NOMO-1 treated with DMSO at 0.1 percent for 48 hours (cell line): ENCODE data around the gene CREBBP.

Experiments used
- DNase-seq: peaks from one replicate; lab custom pipeline; 2025; ENCODE audit not compliant: unreplicated experiment; lab: John Stamatoyannopoulos, UW

Gene CREBBP

DNA sequence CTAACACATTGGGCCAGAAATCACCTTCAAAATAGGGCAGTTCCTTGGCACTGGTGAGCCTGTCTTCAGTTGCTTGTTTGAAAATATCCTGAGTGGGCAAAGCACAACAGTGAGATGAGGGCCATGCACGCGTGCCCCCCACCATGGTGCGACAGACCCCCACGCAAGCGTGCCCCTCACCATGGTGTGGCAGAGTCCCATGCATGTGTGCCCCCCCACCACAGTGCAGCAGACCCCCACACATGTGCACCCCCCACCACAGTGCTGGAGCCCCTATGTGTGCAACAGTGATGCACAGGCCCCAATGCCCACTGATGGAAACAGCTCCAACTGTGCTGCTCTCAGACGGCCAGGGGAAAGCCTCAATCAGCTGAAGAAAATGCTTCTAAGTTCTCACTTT is 144.4 kb downstream of the CREBBP start:
- DNase-seq, result no peak

- no peak for DNase-seq
Observed at GRCh38 chr16:3735541-3735940, 145.0 kb downstream of the CREBBP start.

DNA sequence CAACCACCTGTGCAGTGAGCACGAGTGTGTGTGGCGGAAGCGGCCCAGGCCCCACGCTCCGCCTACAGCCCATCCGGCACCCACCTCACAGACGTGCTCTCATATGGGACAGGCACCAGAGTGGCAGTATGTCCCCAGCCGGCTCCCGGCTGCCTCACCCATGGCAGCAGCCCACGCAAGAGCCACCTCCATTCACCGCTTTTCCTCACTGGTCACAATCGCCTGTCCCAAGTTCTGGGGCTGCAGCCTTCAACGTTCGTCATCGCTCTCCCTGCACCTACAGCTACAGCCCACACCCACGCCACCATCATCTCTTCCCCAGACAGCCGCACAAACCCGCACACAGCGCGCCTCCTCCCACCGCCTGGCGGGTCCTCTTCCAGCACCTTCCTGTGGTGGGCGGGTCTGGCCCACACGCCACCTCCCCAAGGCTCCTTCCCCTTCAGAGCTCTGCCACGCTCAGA is 145.7 kb downstream of the CREBBP start:
- no peak for DNase-seq

GRCh38 chr16:3734084-3734757 is 146.3 kb downstream of the CREBBP start:
- no peak for DNase-seq

- no peak for DNase-seq
Observed at GRCh38 chr16:3732171-3732570, 148.3 kb downstream of the CREBBP start.

DNA sequence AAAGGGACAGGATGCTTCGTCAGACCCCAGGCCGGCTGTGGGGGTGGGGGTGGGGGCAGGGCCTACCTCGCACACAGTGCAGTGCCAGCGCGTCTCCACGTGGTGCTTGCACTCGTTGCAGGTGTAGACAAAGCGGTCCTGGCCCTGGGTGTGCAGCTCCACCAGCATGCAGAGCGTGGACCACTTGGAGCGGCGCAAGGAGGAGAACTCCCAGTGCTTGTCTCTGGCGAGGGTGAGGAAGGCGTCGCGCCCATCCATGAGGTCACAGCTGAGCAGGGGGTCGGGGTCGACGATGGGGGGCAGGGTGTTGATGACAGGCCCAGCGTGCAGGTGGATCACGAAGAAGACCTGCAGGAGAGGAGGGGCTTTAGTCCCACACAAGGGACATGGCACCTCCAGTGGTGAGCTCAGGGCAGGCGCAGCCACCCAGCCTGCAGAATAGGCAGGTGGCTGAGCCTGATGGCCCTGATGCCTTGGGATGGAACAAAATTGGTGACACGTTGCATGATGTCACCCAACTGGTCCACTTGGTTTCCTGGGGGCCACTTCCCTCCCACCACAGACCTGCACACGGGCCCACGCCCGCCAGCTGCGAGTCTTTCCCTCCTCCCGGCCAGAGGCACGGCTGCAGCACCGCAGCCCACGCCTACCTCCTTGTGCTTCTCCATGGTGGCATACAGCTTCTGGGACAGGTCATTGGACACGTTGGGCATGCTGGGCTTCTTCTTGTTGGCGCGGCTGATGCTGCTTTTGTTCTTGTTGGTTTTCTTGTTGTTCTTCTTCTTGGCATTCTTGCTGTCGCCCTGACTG is 149.2 kb downstream of the CREBBP start:
- no peak for DNase-seq

DNA sequence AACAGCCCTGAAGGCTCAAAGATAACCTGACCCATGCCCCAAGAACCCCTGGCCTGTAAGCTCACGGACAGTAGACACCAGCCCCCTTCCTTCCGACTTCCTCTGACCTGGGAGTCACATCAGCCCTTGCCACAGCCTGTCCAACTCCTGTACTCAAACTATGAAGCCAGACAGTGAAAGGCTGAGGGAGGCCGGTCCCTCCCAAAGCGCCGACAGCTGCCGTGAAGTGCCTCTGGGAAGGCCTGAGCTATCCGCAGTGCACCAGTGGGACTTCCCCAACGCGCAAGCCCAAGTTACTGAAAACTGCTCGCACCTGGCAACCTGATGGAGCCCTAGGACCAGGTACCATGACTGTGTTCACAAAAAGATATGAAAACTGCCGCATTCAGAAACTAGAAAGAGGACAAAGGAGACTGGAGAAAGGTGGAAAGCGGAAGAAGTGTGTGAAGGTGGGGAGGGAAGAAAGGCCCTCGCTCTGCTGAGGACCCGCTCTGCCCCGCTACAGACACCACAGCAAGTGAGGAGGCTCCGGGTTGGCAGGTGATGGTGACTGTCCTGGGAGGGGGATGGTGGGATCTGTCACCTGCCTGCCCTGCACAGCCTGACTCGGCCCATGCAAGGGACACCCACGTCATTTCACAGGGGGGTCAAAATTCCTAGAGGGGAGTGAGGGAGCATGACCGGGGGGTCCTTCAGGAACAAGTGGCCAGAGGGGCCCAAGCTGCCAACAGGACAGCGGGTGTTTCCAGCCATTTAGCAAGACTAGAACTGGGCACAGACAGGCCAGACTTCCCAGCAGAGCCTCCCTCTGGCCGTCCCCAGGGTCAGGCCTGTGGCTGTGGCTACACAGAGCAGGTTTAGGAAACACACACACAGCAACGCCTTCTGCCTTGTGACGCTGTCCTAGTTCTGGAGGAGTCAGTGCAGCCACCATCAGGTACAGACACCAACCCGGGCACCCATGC is 150.1 kb downstream of the CREBBP start:
- no peak for DNase-seq

DNA sequence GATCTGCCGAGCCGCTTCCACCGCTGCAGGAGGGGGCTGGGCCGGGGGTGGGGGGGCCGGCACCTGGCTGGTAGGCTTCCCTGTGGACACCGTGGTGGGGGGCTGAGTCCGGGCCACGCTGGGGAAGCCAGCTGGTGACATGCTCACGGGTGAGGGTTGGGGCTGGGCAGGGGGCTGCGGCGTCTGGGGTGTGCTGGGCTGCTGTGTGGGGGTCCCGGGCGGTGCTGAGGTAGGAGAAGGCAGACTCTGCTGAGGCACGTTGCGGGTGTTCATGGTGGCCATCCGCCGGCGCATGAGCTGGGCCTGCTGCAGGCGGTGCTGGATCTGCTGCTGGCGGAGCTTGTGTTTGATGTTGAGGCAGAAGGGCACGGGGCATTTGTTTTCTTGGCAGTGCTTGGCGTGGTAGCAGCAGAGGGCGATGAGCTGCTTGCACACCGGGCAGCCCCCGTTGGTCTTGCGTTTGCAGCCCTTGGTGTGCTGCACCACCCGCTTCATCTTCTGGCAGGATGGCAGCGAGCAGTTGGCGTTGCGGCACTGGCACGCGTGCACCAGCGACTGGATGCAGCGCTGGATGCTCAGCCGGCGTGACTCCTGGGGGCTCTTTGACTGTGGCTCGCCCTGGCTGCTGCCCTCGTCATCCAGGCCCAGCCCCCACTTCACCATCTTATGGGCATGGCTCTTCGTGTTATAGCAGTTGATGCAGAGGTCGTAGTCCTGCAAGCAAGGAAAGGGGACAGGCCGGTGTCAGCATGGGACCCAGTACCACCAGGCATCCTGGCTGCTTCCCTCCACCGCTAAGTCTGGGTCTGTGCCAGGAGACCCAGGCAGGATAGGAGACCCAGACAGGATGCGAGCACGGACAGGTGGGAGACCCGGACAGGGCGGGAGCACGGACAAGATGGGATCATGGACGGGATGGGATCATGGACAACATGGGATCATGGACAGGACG is 151.1 kb downstream of the CREBBP start:
- DNase-seq, result no peak

- DNase-seq, result no peak
Observed at GRCh38 chr16:3728424-3729160, 151.9 kb downstream of the CREBBP start.

- no peak for DNase-seq
Observed at GRCh38 chr16:3727806-3728381, 152.6 kb downstream of the CREBBP start.

- no peak for DNase-seq
Observed at GRCh38 chr16:3726021-3726687, 154.4 kb downstream of the CREBBP start.

DNA sequence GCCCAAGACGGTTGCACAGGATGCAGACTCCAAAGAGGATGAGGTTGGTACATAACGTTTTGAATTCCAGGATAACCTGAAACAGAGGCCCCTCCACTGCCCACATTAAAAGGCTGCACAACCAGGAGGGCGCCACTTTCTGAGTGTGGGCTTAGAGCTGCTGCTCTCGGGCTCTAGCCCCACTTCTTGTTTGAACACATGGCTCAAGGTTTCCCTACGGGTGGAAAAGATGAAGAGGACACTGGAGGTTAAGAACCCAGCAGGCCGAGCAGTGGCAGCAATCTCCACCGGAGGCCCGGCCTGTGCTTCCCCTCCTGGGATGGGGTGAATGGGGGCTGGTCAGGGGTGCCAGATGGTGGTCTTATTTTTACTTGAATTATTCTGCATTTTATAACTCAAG is 155.2 kb downstream of the CREBBP start:
- DNase-seq, result no peak

DNA sequence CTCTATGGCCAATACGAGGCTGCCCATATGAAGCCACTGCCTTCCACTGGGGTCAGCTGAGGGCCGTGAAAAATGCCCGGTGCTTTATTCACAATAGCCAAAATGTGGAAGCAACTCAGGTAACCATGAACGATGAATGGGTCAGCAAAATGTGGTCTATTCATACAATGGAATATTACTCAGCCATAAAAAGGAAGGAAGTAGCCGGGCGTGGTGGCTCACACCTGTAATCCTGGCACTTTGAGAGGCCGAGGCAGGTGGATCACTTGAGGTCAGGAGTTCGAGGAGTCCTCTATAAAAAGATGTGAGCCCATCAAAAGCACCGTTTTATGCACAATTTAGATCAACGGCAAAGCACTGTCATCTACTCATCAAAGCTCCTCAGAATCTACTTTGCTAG is 158.0 kb downstream of the CREBBP start:
- no peak for DNase-seq

GRCh38 chr16:3720418-3720817 is 160.1 kb downstream of the CREBBP start:
- no peak for DNase-seq

- DNase-seq, result no peak
Observed at GRCh38 chr16:3718628-3719027, 161.9 kb downstream of the CREBBP start.

GRCh38 chr16:3718019-3718391 is 162.5 kb downstream of the CREBBP start:
- no peak for DNase-seq

GRCh38 chr16:3717235-3718018 is 163.1 kb downstream of the CREBBP start, which contains the start of gene TRAP1:
TRAP1 (minus strand) TSS chr16:3717524; CDS start chr16:3717508, 16 bp downstream.
- DNase-seq, result peak; percentile 76

- DNase-seq, result peak; percentile 10
Observed at GRCh38 chr16:3716831-3717234, 163.7 kb downstream of the CREBBP start.
